GM12878 (cell line): ENCODE results near the gene KCNQ1OT1.

Source experiments
- EZH2 ChIP-seq: IDR thresholded peaks from 2 replicates; pipeline ENCODE4 v1.6.1; 2012; ENCODE audit warnings: low read depth, mild to moderate bottlenecking, control low read depth, inconsistent platforms, low read length, borderline replicate concordance; ENCODE audit not compliant: control insufficient read depth
- FOS ChIP-seq: IDR thresholded peaks from 3 replicates; pipeline ENCODE4 v1.6.1; 2011; ENCODE audit warnings: borderline replicate concordance; ENCODE audit not compliant: insufficient read length; ENCODE audit errors: extremely low read depth
- SRF ChIP-seq, 2 experiments: IDR thresholded peaks; 2 replicates each; pipeline ENCODE4 v1.6.1; 2011; ENCODE audit warnings: low read depth in 2 of 2, low read length in 2 of 2, mild to moderate bottlenecking in 1 of 2, moderate library complexity in 1 of 2
- TAF1 ChIP-seq: IDR thresholded peaks from 2 replicates; pipeline ENCODE4 v1.6.1; 2011; ENCODE audit warnings: mild to moderate bottlenecking, low read depth, low read length, borderline replicate concordance

DNA sequence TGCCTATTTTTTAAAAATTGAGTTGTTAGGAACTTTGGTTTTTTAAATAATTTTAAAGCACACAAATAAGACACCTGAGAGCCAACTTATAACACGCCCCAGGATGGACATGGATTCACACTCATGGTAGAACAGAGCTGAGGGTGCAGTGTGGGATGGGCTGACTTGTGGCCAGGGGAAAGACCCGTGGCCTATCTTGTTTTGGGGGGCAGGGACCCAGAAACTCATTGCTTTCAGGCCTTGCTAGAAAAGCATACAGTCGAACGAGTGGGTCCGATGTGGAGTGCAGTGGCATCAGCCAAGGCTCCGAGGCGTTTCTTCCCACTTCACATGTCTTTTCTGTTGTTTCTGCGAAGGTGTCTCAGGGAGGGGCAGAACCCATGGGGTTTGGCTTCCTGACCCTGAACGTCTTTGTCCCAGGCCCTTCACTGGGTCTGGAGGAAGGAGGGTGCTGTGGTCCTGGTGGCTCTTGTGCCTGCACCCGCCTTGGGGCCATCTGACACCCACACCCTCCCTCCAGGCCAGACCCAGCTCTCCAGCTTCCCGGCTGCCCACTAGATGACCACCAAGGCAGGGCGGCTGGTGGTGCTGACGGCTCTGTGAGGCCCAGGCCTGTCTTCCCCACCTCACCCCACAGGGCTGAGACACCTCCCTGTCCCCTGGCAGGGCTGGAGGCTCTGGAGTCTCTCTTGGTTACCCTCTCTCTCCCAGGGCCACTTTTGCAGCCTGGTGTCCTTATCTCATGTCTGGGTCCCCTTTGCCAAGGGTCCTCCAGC, 134.2 kb downstream of the KCNQ1OT1 start:
- TF ChIP-seq EZH2 (no peak), FOS (no peak), SRF (IDR thresholded peaks at IDR 0.05; ENCODE audit: low read depth in 2 of 2, low read length in 2 of 2) (no peak), TAF1 (no peak)
